ENCODE results near the gene NUDT3. TPM values are rescaled to one million over a fixed set of nuclear protein-coding genes. Genes with fewer than 3 reads are reported as not detected.

Gene NUDT3
- 26.1 and 29.1 TPM in 2 replicates for total RNA-seq
- 18.4 and 18.6 TPM in 2 replicates for polyA plus RNA-seq

DNA sequence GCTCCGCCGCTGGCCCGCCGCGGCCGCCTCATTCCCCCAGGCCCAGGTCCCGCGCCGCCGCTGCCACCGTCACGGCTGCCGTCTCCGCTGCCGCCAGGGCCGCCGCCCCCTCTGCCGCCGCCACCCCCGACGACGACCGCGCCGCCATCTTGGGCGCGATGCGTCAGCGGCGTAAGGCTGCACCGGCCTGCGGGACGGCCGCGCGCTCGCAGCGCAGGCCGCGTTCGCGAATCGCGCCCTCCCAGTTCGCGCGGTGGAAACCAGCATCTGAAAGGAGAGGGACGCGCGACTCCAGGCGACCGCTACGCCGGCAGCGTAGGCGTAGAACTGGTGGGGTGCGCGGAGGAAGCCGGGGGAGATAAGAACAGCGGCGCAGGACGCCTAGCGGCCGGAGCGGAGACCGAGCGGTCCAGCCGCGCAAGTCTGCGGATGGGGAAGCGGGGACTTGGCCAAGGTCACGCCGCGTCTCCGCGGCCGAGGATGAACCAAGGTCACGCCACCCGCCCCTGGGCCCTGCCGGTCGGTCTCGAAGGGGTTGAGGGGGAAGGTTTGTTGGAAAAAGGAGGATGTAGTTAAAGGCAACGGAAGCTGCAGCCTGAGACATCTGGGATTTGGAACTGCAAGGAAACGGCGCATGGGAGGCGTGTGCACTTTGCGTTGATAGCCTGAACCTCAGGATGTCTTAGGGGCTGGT lies at the start of gene NUDT3:
TSS of gene NUDT3 (minus strand) at position 173 of the 694 bp plus-strand sequence. CDS start 307 bp downstream, outside the sequence.
- peak; percentile 96 for DNase-seq (ENCODE audit: low read depth in 1 of 2, low spot score in 1 of 2)
- Histone ChIP-seq H3K4me3 (peak within 1 kb of the TSS; percentile 73), H3K4me1 (ENCODE audit: low read depth) (peaks cover 5% of the 10 kb centered on the region), H3K27ac (peak within 1 kb of the TSS; percentile 84), H3K36me3 (no peaks in the 10 kb centered on the region), H3K9me3 (ENCODE audit: low read depth) (no peaks in the 10 kb centered on the region), H3K27me3 (no peaks in the 10 kb centered on the region)
- TF ChIP-seq, protein P1, sequence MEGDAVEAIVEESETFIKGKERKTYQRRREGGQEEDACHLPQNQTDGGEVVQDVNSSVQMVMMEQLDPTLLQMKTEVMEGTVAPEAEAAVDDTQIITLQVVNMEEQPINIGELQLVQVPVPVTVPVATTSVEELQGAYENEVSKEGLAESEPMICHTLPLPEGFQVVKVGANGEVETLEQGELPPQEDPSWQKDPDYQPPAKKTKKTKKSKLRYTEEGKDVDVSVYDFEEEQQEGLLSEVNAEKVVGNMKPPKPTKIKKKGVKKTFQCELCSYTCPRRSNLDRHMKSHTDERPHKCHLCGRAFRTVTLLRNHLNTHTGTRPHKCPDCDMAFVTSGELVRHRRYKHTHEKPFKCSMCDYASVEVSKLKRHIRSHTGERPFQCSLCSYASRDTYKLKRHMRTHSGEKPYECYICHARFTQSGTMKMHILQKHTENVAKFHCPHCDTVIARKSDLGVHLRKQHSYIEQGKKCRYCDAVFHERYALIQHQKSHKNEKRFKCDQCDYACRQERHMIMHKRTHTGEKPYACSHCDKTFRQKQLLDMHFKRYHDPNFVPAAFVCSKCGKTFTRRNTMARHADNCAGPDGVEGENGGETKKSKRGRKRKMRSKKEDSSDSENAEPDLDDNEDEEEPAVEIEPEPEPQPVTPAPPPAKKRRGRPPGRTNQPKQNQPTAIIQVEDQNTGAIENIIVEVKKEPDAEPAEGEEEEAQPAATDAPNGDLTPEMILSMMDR (IDR thresholded peaks at IDR 0.05; ENCODE audit: low read depth, low read length): peak; percentile 80

DNA sequence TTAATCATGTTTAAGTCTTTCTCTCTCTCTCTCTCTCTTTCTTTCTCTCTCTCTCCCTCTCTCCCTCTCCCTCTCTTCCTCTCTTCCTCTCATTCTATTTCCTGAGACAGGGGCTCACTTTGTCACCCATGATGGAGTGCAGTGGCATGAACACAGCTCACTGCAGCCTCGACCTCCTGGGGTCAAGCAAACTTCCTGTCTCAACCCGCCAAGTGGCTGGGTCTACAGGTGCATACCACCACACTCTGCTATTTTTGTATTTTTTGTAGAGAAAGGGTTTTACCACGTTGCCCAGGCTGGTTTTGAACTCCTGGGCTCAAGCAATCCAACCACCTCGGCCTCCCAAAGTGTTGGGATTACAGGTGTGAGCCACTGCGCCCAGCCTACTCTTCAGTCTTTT lies 49.1 kb upstream of the NUDT3 start:
- Histone ChIP-seq H3K4me3 (no peak overlapping the region), H3K36me3 (no peaks in the 10 kb centered on the region), H3K27me3 (no peaks in the 10 kb centered on the region), H3K4me1 (ENCODE audit: low read depth) (no peaks in the 10 kb centered on the region), H3K9me3 (ENCODE audit: low read depth) (no peaks in the 10 kb centered on the region), H3K27ac (no peak overlapping the region)
- no peak for DNase-seq (ENCODE audit: low read depth in 1 of 2, low spot score in 1 of 2)
- TF ChIP-seq, protein P1 (IDR thresholded peaks at IDR 0.05; ENCODE audit: low read depth, low read length): no peak

DNA sequence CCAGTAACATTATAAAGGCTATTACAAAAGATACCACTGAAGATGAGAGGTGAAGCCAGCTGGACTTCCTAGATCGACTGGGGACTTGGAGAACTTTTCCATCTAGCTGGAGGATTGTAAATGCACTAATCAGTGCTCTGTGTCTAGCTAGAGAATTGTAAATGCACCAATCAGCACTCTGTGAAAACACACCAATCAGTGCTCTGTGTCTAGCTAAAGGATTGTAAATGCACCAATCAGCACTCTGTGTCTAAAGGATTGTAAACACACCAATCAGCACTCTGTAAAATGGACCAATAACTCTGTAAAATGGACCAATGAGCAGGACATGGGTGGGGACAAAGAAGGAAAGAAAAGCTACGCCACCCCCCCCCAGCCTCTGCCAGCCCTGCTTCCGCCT lies 47.0 kb upstream of the NUDT3 start:
- Histone ChIP-seq H3K4me1 (ENCODE audit: low read depth) (no peaks in the 10 kb centered on the region), H3K4me3 (no peak overlapping the region), H3K9me3 (ENCODE audit: low read depth) (no peaks in the 10 kb centered on the region), H3K27ac (no peak overlapping the region), H3K27me3 (no peaks in the 10 kb centered on the region), H3K36me3 (no peaks in the 10 kb centered on the region)
- no peak for DNase-seq (ENCODE audit: low read depth in 1 of 2, low spot score in 1 of 2)
- TF ChIP-seq, protein P1 (IDR thresholded peaks at IDR 0.05; ENCODE audit: low read depth, low read length): no peak

DNA sequence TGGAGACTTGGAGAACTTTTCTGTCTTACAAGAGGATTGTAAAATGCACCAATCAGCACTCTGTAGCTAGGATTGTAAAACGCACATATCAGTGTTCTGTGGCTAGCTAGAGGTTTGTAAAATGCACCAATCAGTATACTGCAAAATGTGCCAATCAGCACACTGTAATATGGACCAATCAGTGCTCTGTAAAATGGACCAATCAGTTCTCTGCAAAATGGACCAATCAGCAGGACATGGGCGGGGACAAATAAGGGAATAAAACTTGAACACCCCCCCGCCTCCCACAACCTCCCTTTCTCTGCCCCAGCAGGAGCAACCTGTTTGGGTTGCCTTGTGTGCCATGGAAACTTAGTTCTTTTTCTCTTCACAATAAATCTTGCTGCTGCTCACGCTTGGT lies 46.2 kb upstream of the NUDT3 start:
- no peak overlapping the region for H3K4me3 ChIP-seq
- DNase-seq (ENCODE audit: low read depth in 1 of 2, low spot score in 1 of 2): no peak
- H3K9me3 ChIP-seq (ENCODE audit: low read depth): no peaks in the 10 kb centered on the region
- no peaks in the 10 kb centered on the region for H3K36me3 ChIP-seq
- TF ChIP-seq, protein P1 (IDR thresholded peaks at IDR 0.05; ENCODE audit: low read depth, low read length): no peak
- no peaks in the 10 kb centered on the region for H3K27me3 ChIP-seq
- no peaks in the 10 kb centered on the region for H3K4me1 ChIP-seq (ENCODE audit: low read depth)
- H3K27ac ChIP-seq: no peak overlapping the region

DNA sequence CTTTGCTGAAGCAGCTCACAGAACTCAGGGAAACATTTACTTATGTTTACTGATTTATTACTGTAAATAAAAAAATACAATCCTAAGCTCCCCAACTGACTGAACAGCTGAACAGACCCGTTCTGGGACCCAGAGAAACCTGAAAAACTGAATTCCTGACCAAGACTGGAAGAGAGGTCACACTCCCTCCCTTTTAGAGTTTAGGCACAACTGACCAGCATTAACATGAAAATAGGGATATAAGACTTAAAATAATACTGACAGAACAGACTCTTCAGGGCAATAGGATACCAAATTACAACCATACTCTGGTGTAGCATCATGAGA lies 45.1 kb upstream of the NUDT3 start:
- no peak overlapping the region for H3K4me3 ChIP-seq
- no peaks in the 10 kb centered on the region for H3K27me3 ChIP-seq
- H3K9me3 ChIP-seq (ENCODE audit: low read depth): no peaks in the 10 kb centered on the region
- H3K4me1 ChIP-seq (ENCODE audit: low read depth): no peaks in the 10 kb centered on the region
- no peak overlapping the region for H3K27ac ChIP-seq
- H3K36me3 ChIP-seq: no peaks in the 10 kb centered on the region
- TF ChIP-seq, protein P1 (IDR thresholded peaks at IDR 0.05; ENCODE audit: low read depth, low read length): no peak
- DNase-seq (ENCODE audit: low read depth in 1 of 2, low spot score in 1 of 2): no peak
